NCI-H1930 (cell line): Measurements from ENCODE around the gene CD93.
A peak's percentile ranks its signal among the peaks of the same experiment; 100 is the strongest.

ENCODE experiments used
- DNase-seq, 2 experiments: peaks; one replicate each; lab custom pipeline; 2025; lab: John Stamatoyannopoulos, UW

Gene CD93

DNA sequence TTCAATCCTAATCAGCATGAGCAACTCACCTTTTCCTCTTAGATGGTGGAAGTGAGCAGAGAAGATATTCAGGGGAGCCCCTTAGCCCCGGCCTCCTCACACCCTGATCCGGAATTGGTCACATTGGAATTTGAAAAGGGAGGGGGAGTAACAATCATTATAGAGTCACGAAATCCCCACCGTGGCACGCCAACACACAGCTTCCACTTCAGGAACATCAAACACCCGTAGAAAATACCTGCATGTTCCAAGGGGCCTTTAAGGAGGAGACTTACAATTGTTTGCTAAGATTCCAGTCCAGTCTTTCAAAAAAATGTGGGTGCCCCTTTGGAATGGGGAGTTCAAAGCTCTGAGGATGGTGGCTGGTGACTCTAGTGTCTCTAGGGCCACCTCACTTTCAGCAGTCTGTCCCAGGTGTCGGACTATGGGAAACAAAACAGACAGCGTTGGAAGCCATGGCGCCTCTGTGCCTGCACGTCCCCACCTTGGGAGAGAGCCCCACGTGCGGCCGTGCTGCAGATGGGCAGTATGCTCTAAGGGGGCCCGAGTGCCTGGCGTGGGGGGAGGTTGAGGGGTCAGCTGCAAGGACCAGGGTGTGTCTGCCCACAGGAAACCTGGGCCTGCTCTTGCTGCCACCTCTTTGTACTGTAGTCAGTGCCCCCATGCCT is 2.4 kb downstream of the CD93 start:
- no peak for DNase-seq

DNA sequence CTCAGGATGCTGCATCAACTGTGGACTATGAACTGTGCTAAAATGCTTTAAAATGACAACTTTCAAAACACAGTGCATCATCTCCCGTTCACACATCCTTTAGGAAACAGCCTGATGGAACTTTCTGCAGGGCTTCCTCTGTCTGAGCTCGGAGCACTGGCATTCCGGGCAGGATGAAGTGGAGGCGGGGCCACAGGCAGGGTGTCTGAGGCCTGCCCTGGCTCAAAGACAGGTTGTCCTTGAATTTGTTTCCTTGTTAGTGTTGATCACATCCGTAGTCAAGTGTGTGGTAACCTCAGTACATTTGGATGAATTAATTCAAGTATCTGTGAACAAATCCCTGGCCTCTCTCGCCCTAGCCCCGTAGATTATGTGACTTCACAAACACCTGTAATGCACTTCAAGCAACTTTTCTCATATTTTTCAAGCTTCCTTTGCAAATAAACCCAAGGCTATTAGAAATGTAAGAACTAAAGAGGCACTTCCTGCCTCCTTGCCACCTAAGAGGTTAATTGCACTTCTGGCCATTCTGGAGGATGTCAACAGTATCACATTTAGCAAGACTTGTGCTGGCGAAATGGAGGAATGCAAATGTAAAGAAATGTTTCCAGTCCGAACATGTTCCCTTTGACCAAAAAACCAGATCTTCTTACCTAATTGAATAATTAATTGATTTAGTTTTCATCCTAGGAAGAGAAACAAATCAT is 3.1 kb downstream of the CD93 start:
- DNase-seq: no peak

DNA sequence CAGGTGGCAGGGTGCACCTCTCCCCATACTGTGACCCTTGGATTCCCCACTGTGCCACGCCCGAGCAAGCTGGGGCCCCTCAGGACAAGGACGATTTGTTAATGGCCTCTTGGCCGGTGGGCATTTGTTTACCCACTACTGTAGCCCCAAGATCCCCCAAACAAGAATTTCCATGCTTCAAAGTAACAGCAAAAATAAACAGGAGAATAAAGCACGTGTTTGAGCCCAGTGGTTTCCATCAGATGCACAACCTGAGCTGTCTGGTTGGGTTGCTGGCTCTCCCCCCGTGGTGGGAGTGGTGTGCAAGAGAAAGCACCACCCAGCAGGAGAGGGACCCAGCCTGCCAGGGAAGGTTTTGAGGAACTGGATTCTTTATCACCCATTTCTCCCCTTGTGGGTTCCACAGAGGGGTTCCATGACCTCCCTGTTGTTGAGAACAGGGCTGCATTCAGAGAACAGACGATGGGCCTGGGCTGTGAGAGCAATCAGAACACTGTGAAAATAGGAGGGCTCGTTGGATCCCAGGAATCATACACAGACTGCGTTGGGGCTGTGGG is 4.8 kb downstream of the CD93 start:
- no peak for DNase-seq

DNA sequence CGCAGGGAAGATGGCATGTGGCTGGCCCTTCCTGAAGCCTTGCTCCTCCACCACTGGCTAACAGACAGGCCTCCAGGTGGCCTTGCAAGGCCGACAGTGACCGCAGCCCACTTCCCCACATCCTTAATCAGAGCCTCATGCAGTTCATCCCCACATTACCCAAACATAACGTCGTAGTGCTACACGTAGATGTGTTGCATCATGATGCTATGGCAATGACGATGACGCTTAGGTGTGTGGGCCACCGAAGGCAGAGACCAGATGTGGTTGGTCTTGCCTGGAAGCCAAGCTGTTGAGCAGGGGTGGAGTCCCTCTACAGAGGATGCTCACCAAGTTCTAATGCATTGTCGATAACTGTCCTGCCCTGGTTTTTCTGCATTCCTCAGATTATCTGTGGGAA is 5.6 kb downstream of the CD93 start:
- no peak for DNase-seq

DNA sequence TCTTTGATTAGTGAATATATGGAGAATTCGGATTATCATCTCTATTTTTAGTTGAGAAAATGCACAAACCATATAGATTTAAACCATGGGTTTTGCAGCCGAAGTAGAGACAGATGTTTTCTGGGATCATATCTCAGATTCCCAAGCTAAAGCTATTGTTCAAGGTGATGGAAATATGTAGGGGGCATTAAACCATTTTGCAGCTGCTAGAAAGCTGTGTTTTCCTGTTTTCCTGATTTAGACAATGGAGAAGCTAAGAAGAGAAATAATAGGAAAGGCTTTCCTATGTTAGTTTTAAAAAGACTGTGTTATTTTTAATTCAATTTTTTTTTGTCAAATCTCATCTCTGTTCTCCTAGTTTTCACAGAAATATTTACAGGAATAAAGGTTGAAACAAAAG is 6.2 kb downstream of the CD93 start:
- no peak for DNase-seq

DNA sequence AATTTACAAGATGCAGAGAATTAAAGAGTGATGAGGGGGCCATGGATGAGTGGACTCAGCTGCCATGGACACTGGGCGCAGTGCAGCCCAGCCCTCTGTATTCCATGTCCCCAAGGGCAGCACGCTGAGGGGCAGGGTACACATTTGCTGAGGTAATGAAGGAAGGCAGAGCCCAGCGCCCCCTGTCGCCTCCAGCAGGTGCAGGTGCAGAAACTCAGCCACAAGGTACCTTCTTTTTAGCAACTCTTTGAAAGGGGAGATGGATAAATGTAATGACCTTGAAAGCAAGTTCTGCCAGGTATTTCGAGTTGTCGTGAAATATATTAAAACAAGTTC is 7.1 kb downstream of the CD93 start:
- peak; percentile 77 to 85 for DNase-seq

DNA sequence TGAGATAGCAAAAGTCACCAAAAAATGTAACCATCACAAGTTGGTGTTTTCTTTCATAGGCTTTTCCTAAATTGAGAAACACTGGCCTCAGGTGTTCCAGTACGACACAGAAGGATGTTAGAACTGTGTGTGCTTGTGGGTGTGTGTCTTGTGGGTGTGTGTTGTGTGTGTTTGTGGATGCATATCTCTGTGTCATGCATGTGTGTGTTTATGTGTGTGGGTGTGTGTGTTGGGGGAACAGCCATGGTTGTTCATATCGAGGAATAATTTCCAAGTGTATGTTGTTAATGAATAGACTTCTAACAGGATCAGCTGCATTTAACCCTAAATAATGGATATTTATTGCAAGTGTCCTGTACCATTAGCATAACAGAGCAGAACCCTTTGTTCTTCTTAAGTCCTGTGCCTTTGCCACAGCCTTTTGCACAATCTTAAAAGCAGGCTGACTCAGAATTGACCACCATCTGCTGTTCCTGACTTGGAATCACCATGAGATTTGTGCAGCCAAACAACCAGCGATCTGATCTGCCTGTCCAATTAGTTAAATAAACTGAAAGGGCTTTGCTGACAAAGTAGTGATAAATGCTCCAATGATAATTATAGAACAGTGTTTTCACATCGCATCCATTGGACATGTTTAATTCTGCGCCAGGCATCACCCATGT is 7.6 kb downstream of the CD93 start:
- no peak for DNase-seq

DNA sequence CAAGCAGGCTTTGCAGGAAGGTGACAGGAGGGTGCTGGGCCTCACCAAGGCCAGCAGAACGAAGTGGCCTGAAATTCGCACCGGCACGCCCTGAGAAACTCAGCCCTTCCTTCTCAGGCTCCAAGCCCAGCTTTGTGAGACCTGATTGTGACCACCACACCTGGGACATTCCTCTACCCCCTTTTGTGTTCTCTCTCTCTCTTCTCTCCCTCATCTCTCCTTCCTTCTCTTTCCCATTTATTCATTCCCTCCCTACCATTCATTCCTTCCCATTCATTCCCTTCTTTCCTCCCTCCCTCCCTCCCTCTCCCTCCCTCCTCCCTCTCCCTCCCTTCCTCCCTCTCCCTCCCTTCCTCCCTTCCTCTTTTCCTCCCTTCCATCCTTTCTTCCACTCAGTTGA is 8.8 kb downstream of the CD93 start:
- DNase-seq: no peak

DNA sequence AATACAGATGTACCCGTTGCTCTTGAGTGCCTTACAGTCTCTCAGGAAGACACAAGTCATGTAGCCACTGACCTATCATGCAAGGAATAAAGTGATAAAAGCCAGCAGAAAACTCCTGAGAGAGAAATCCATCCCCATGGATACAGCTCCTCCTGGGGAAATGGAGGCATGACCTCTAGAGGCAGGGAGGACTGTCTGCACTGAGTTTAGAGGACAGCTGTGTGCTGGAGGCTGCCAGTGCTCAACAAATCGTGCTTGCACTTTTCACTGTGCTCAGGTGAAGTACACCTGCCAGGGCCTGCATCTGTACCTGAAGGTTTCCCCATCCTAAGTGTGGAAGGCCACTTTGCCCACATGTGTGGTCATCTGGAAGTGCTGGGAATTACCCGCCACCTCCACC is 12.1 kb downstream of the CD93 start:
- no peak for DNase-seq

DNA sequence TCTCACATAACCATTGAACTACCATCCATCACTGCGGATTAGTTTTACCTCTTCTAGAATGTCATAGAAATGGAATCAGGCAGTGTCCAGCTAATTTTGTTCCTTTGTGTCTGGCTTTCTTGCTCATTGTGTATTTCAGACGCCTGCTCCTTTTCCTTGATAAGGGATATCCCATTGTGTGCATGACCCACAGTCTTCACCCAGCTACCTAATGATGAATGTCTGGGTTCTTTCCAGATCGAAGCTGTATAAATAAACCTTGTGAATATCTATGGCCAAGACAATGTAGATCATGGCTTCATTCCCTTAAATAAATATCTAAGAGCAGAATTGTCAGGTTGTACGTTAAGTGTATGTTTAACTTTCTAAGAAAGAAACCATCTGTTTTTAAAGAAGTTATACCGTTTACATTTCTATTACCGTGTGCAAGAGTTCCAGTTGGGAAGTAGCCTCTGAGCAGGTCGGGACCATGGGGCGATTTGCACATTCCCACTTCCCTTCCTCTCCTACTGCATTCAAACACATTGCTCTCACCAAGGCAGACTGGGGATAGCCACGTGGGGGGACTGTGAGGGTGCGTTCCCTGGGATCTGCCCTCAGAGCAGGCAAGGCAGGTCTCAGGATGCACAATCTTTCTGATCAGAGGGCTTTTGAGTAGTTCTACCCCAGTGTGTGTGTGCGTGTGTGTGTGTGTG is 13.1 kb downstream of the CD93 start:
- no peak for DNase-seq

DNA sequence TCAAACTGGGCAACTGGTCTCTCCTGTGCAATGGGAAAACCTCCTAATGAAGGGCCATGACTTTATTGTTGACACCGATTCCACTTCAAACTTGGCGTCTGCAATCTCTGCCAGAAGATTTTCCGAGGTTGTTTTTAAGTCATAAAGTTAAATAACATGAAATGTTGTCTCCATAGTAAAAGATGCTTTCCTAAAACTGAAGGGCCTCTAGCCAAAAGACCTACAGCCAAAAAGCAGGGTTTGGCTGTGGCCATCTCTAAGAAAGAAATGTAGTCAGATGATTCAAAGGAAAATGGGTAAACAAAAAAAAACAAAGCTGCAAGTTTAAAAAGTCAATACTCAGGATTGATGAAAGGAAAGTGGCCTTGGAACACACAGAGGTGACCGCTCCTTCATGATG is 14.1 kb downstream of the CD93 start:
- DNase-seq: no peak

DNA sequence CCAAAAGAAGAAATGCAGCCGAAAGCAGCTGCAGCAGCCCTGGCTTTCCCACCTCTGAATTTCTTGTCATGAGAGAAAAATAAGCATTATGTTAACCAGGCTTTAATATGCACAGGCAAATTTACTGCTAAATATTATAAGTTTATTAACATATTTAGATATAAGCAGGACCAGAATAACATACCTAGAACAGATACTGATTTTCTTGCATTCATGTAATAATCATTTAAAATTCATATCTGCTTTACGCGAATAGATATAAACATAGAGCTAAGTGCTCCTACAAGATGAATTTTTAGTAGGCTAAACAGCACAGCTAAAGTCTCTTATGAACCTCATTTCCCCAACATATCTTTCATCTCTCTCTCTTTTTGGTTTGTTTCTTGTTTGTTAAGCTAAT is 14.7 kb downstream of the CD93 start:
- no peak for DNase-seq

DNA sequence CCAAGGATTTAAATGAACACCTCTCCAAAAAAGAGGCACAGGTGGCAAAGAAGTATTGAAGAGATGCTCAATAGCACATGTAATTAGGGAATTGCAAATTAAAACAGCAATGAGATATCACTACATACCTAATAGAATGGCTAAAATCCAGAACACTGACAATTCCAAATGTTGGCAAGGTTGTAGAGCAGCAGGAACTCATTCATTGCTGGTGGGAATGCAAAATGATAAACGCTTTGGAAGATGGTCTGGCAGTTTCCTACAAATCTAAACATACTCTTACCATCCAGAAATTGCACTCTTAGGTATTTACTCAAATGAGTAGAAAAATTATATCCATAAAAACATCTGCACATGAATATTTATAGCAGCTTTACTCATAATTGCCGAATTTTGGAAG is 17.0 kb downstream of the CD93 start:
- DNase-seq: no peak

DNA sequence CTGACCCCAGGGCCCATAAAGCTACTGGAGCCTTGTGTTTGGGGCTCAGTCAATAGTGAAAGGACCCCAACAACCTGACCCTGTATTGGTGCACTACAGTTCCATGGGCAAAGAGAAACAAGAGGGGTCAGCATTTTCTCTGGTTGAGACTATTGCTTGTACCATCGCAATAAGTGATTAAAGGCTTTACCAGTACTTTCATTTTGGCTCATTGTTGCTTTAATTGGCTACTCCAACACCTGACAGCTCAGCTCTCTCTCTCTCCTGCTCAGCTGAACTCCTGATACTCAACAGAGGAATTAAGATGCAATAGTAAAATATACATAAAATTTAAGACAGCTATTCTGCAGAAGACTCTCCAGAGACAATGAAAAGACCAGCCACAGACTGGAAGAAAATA is 17.8 kb downstream of the CD93 start:
- DNase-seq: no peak

DNA sequence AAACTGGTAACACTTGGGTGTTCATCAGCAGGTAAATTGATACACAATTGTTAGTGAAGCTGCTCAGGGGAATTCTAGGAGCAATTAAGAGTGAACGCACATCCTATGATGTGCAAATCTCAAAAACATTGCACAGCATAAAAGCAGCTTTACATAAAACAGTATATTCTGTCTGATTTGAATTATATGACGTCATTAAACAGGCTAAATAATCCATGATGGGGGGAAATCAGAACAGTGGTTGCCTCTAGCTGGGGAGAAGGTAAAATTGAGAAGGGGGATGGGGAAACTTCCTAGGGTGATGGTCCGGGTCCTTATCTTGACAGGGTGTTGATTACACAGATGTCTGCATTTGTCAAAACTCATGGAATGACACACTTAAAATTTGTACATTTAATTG is 19.4 kb downstream of the CD93 start:
- DNase-seq: no peak

DNA sequence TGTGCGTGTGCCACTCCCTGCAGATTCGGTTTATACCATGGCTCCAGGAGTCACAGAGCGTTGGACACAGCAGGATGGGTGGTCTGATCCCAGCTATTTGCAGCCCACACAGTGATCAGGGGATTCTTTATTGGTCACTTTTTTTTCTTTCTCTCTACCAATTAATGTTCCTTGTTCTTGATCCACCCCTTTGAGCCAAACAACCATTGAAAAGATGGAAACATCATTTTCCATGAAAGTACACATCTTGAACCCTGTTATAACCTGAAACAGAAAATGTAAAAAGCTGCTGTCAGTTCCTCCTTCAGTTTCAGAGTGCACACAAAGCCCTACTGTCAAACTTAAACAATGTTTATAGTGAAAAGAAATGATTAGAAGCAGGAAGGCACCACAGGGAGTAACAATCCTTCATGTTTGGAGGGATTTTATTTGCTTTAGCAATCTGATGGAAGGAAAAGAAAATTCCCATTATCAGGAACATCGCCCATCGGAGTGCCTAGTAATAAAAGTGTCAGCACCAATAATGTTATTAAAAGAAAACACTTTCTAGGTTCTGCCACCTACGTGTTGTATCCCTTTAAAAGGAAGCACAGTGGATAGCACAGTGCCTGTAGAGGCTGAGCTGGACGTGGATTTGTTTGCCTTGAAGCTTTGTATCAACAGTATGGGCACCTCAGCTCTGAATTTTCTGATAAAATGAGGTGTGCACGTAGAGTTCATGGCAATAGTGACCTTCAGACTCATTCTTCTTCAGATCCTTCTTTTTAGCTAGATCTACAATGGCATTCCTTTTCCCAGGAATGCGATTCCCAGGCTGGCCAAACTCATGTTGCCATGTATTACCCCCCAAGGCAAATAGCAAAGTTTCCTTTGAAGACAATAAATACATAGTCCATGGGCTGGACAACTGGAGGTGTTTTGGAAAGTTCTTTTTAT is 20.6 kb downstream of the CD93 start:
- DNase-seq: no peak

DNA sequence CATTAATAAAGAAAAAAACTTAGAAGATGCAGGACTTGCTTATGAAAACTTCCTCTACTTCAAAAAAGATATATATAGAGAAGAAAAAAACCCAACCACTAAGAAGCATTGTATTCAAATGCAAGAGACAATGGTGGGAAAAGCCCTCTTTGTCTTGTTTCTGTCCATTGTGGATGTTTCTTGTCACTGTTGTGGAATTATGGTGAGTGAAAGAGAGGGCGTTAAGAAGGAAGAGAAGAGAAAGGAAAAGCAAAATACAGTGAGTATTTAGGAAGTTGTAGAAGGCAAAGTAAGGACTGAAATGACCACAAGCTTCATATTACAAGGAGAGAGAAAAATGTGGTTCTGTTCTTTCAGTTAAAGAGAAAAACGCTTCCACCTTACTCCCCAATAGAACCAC is 22.5 kb downstream of the CD93 start:
- no peak for DNase-seq

DNA sequence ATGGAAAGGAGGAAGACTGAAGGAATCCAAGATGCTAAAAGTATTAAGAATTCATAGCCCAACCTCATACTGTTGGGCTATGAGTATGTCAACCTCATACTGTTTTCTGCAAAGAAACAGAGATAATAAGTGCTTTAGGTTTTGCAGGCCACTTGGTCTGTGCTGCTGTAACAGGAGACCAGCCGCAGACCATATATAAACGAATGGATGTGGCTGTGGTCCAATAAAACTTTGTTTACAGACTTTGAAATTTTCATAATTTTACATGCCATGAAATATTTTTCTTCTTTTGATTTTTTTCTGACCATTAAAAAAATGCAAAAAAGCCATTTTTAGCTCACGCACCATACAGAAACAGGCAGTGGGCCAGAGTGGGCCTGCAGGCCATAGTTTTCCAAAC is 23.0 kb downstream of the CD93 start:
- no peak for DNase-seq

DNA sequence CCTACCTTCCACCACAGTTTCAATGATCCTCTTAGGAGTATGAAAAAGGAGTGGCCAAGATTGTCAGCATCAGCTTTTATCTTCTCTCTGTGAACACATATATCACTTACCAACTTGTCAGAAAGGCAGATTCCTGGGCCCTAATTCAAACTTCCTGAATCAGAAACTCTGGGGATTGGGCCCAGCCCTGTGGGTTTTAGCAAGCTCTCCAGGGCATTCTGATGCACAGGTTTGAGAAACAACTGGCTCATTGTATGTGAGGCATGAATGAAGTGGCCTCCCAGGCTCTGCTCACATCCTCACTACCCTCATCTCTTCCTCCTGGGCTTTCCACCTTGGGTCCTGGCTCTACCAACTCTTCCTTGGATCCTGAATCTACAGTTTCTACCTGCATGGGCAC is 23.5 kb downstream of the CD93 start:
- no peak for DNase-seq

DNA sequence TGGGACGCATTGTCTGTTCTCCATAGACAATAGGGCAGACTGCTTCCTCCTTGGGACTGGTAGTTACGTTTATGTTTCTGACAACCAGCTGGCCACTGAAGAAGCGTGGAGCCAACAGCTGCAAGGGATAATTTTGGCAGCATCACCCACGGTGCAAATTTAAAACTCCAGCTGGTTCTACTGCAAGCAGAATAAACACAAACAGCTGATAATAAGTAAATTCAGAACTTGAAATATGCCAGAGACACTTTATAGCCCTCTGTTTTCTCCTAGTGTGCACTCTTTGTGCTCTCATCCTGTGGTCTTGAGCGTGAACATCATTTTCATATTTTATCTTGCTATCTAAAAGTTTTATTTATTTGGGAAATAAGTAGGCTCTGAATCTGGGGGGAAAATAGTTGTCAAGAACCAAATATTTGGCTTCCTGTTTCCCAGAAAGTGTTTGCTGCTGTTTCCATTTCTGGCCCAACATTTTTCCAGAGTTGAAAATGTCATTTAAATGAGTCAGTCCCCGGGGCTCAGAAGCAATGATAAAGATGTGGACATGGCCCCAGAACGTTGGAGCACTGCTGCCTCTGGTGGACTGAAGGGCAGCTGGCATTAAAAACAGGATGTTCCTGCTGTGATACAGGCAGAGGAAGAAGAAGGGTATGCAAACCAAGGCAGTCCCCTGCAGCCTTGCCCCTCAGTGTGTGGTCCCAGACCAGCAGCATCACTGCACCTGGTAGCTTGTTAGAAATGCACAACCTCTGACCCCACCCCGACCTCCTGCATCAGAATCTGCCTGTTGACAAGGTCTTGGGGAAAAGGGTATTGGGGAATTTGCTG is 24.2 kb downstream of the CD93 start:
- DNase-seq: no peak

DNA sequence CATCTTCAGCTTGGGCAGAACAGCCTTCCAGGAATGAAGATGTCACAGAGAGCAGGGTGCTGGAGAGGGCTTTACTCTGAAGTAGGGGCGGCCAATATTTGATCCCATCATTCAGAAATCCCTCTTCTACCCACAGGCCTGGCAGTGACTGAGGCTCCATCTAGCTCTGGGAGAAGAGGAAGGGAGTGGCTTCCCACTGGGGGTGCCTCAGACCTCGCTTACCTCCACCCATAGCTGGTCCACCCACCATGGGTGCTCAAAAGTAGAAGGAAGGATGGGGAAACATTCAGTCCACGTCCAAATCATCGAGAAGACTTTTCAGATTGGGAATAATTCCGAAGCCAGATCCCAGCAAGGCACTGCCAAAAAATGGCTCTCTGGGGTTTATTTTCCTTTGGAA is 24.9 kb downstream of the CD93 start:
- no peak for DNase-seq
